Endodermal cell (in vitro differentiated cells): Measurements from ENCODE around the gene CENPQ. TPM values are rescaled to one million over a fixed set of nuclear protein-coding genes. Genes with fewer than 3 reads are reported as not detected.

Experiments
- DNase-seq: peaks from one replicate; pipeline ENCODE4 v3.0.0-alpha.2; 2017
- H3K27ac ChIP-seq: 2 replicates; pipeline ENCODE4 v1.5.1; 2013; ENCODE audit warnings: mild to moderate bottlenecking, low read depth, low read length, moderate library complexity
- H3K27me3 ChIP-seq: 2 replicates; pipeline ENCODE4 v1.6.1; 2013; ENCODE audit warnings: mild to moderate bottlenecking, low read length, moderate library complexity; ENCODE audit not compliant: insufficient read depth, control insufficient read depth, poor library complexity, severe bottlenecking
- H3K36me3 ChIP-seq: 2 replicates; pipeline ENCODE4 v1.7.0; 2013; ENCODE audit warnings: mild to moderate bottlenecking, low read length, moderate library complexity; ENCODE audit not compliant: control insufficient read depth, insufficient read depth
- H3K4me1 ChIP-seq: one replicate; pipeline ENCODE4 v1.7.0; 2013; ENCODE audit warnings: low read length; ENCODE audit not compliant: control insufficient read depth, insufficient read depth
- H3K4me3 ChIP-seq: 2 replicates; pipeline ENCODE4 v1.5.1; 2013; ENCODE audit warnings: mild to moderate bottlenecking, low read length, moderate library complexity
- H3K9ac ChIP-seq: 2 replicates; pipeline ENCODE4 v1.6.1; 2013; ENCODE audit warnings: mild to moderate bottlenecking, low read length, moderate library complexity; ENCODE audit not compliant: poor library complexity, severe bottlenecking; ENCODE audit errors: extremely low read depth
- H3K9me3 ChIP-seq: 2 replicates; pipeline ENCODE4 v1.6.1; 2013; ENCODE audit warnings: mild to moderate bottlenecking, low read length, moderate library complexity; ENCODE audit not compliant: control insufficient read depth
- H3K27ac Mint-ChIP-seq: 2 replicates; pipeline ENCODE4 v1.8.0; 2020; ENCODE audit warnings: mixed read lengths
- H3K27me3 Mint-ChIP-seq: 2 replicates; pipeline ENCODE4 v1.8.0; 2021; ENCODE audit warnings: mild to moderate bottlenecking, mixed read lengths; ENCODE audit not compliant: insufficient read depth
- H3K36me3 Mint-ChIP-seq: 2 replicates; pipeline ENCODE4 v1.8.0; 2020; ENCODE audit warnings: low read depth, mixed read lengths
- H3K4me1 Mint-ChIP-seq: 2 replicates; pipeline ENCODE4 v1.8.0; 2020; ENCODE audit warnings: mixed read lengths
- H3K4me3 Mint-ChIP-seq: 2 replicates; pipeline ENCODE4 v1.8.0; 2020; ENCODE audit warnings: mild to moderate bottlenecking, moderate library complexity, mixed read lengths
- H3K9me3 Mint-ChIP-seq: 2 replicates; pipeline ENCODE4 v1.8.0; 2020; ENCODE audit warnings: mild to moderate bottlenecking, mixed read lengths
- WGBS, 2 experiments: methylation state at CpG; one replicate each; pipeline versions ENCODE4 v1.1.5 to v1.1.7; 2013; ENCODE audit warnings: missing lambda C conversion rate in 2 of 2, mixed read lengths in 1 of 2; ENCODE audit not compliant: insufficient coverage in 1 of 2, insufficient read length in 1 of 2; 5-methylcytosine and 5-hydroxymethylcytosine counted together
- total RNA-seq, 2 donors: library from RNA; stranded (reverse); fragmentation: NEBNext Ultra II Directional in 1 of 2; extraction: Animal tissue kit (Norgen Biotek cat#: 25700) in 1 of 2; gene quantifications; 2 replicates in 1 of 2; 3 replicates in 1 of 2; pipeline ENCODE4 v1.2.1, GENCODE V29; 2021
- TF ChIP-seq, protein P1 (sequence below): fragments of 200-600 bp; sonication (generic); conservative IDR thresholded peaks from 2 replicates; pipeline ENCODE4 v1.5.0; 2021; ENCODE audit warnings: antibody characterized with exemption, mild to moderate bottlenecking

CENPQ gene
- total RNA-seq, 2 donors from 2014 or later = 13.9 to 22.2 TPM

DNA sequence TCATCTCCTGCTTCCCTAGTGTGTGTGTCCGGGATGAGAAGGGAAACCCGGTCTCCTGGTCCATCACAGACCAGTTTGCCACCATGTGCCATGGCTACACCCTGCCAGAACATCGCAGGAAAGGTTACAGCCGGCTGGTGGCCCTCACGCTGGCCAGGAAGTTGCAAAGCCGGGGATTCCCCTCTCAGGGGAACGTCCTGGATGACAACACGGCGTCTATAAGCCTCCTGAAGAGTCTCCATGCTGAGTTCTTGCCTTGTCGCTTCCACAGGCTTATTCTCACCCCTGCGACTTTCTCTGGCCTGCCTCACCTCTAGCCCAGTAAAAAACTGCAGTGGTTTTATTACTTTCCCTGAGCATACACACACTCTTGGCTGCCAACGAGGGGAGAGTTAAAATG is 63.4 kb downstream of the CENPQ start:
- H3K36me3 ChIP-seq = no peaks in the 10 kb centered on the region
- H3K9me3 ChIP-seq = no peaks in the 10 kb centered on the region
- no peak overlapping the region for H3K27ac Mint-ChIP-seq
- H3K4me1 Mint-ChIP-seq = peaks cover 5% of the 10 kb centered on the region
- H3K4me3 Mint-ChIP-seq = no peak overlapping the region
- no peaks in the 10 kb centered on the region for H3K36me3 Mint-ChIP-seq
- no peaks in the 10 kb centered on the region for H3K27me3 ChIP-seq
- H3K9ac ChIP-seq = no peak overlapping the region
- H3K27ac ChIP-seq = no peak overlapping the region
- no peaks in the 10 kb centered on the region for H3K4me1 ChIP-seq
- peaks cover 4% of the 10 kb centered on the region for H3K27me3 Mint-ChIP-seq
- WGBS, 2 experiments = 82 to 88% methylated on average over 9 to 12 of the region's 12 CpGs
- TF ChIP-seq, protein P1, sequence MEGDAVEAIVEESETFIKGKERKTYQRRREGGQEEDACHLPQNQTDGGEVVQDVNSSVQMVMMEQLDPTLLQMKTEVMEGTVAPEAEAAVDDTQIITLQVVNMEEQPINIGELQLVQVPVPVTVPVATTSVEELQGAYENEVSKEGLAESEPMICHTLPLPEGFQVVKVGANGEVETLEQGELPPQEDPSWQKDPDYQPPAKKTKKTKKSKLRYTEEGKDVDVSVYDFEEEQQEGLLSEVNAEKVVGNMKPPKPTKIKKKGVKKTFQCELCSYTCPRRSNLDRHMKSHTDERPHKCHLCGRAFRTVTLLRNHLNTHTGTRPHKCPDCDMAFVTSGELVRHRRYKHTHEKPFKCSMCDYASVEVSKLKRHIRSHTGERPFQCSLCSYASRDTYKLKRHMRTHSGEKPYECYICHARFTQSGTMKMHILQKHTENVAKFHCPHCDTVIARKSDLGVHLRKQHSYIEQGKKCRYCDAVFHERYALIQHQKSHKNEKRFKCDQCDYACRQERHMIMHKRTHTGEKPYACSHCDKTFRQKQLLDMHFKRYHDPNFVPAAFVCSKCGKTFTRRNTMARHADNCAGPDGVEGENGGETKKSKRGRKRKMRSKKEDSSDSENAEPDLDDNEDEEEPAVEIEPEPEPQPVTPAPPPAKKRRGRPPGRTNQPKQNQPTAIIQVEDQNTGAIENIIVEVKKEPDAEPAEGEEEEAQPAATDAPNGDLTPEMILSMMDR = no peak
- H3K9me3 Mint-ChIP-seq = no peaks in the 10 kb centered on the region
- no peak overlapping the region for H3K4me3 ChIP-seq
- DNase-seq = no peak

DNA sequence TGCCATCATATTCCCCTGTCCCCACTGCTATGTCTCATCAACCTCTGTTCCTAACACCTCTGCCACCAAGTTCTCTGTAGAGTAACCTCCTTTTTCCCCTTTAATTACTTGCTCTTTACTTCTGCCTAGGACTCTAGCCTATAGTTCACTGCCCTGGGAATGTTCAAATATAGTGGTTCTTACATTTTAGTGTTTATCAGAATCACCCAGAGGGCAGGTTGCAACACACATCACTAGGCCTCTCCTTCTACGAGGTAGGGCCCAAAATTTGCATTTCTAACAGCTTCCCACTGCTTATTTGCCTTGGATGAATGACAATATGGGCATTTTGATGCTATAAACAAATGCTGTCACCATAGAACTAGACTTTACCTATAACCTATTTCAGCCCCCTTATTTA is 64.2 kb downstream of the CENPQ start:
- 62% methylated on average over 1 of the region's 1 CpG; no CpG with 5 or more reads in 1 of the 2 experiments for WGBS, 2 experiments
- Mint-ChIP-seq H3K4me3 (no peak overlapping the region), H3K4me1 (peaks cover 5% of the 10 kb centered on the region), H3K9me3 (no peaks in the 10 kb centered on the region), H3K36me3 (no peaks in the 10 kb centered on the region), H3K27me3 (peaks cover 4% of the 10 kb centered on the region), H3K27ac (no peak overlapping the region)
- Histone ChIP-seq H3K4me1 (no peaks in the 10 kb centered on the region), H3K4me3 (no peak overlapping the region), H3K9me3 (no peaks in the 10 kb centered on the region), H3K9ac (no peak overlapping the region), H3K27me3 (no peaks in the 10 kb centered on the region), H3K27ac (no peak overlapping the region), H3K36me3 (no peaks in the 10 kb centered on the region)
- DNase-seq = no peak
- TF ChIP-seq, protein P1 = no peak

DNA sequence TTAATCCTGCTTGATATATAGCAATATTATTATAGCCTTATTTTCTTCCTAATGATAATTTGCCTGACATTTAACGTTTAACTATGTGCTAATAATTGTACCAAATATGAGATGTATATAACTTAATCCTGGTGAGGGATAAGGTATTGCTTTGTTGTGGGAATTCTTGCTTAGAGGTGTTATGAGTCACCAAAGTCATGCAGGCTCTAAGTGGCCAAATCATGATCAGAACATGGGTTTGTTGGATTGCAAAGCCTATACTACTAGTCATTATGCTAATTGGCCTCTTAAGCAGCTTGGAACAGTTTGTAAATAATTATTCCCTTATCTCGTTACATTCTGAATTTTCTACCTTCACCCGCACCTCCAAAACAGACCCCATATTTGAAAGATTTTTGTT is 65.4 kb downstream of the CENPQ start:
- Histone ChIP-seq H3K9me3 (no peaks in the 10 kb centered on the region), H3K27me3 (no peaks in the 10 kb centered on the region), H3K36me3 (no peaks in the 10 kb centered on the region), H3K4me3 (no peak overlapping the region), H3K27ac (no peak overlapping the region), H3K9ac (no peak overlapping the region), H3K4me1 (no peaks in the 10 kb centered on the region)
- no peaks in the 10 kb centered on the region for H3K36me3 Mint-ChIP-seq
- no peaks in the 10 kb centered on the region for H3K4me1 Mint-ChIP-seq
- no peak for DNase-seq
- H3K9me3 Mint-ChIP-seq = no peaks in the 10 kb centered on the region
- TF ChIP-seq, protein P1 = no peak
- H3K4me3 Mint-ChIP-seq = no peak overlapping the region
- no peak overlapping the region for H3K27ac Mint-ChIP-seq
- 92% methylated on average over 2 of the region's 3 CpGs; no CpG with 5 or more reads in 1 of the 2 experiments for WGBS, 2 experiments
- peaks cover 6% of the 10 kb centered on the region for H3K27me3 Mint-ChIP-seq
